Activated T-helper 2 cell treated with anti-CD3 and anti-CD28 coated beads, Interferon-gamma antibody, Interleukin-2, Interleukin-4, amounts not matched to agents 10 μg/mL and 5 μg/mL and 100 μg/mL, durations not matched to agents 14 hours and 24 hours and 36 hours (primary cell): ENCODE data around the gene VSTM2L. TPM values are rescaled to one million over a fixed set of nuclear protein-coding genes. Genes with fewer than 3 reads are reported as not detected.

ENCODE experiments used
- DNase-seq: peaks from one replicate; pipeline ENCODE4 v3.0.0; 2021; ENCODE audit warnings: low spot score
- H3K27ac Mint-ChIP-seq: one replicate; pipeline ENCODE4 v1.8.0; 2021; ENCODE audit warnings: mixed read lengths
- H3K27me3 Mint-ChIP-seq: one replicate; pipeline ENCODE4 v1.8.0; 2021; ENCODE audit warnings: low read depth, mixed read lengths
- H3K36me3 Mint-ChIP-seq: one replicate; pipeline ENCODE4 v1.8.0; 2021; ENCODE audit warnings: low read depth, mixed read lengths
- H3K4me1 Mint-ChIP-seq: one replicate; pipeline ENCODE4 v1.8.0; 2021; ENCODE audit warnings: low read depth, mixed read lengths
- H3K4me3 Mint-ChIP-seq: one replicate; pipeline ENCODE4 v1.8.0; 2021; ENCODE audit warnings: low read depth, mild to moderate bottlenecking, moderate library complexity, mixed read lengths
- H3K9me3 Mint-ChIP-seq: one replicate; pipeline ENCODE4 v1.8.0; 2021; ENCODE audit warnings: mixed read lengths
- intact Hi-C: fragments of 100-400 bp; cut with micrococcal nuclease; formaldehyde crosslinking; loops from one replicate; pipeline ENCODE4 v1.15.1; 2023
- total RNA-seq: library from RNA; stranded (reverse); gene quantifications from 2 replicates; pipeline ENCODE4 v1.2.3, GENCODE V29; 2022

VSTM2L gene
- total RNA-seq, 1 donor from 2014 or later: 0.23 TPM

DNA sequence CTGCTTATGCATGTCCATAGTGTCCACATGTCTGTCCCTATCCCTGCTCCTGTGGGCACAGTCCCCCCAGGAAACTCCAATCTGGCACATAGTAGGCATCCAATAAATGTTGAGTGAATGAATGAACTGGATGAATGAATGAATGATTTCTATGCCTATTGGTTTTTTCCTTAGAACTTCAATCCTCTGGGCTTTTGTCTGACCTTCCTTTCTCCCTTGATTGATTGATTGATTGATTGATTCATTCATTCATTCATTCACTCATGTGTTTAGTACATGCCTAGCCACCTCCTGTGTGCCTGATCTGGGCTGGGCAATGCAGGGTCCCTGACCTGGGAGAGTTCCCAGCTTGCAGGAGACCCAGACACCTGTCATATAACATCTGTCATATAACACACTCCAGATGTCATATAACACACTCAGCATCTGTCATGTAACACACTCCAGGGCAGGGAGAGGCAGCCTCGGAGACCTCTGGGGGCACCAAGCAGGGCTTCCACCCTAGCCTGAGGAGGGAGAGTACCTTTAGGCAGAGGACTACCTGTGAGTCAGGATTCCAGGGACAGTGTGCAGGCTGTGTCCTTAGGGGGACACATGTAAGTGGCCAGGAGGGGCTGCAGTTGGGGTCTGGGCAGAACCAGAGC lies 17.9 kb downstream of the VSTM2L start:
- H3K36me3 Mint-ChIP-seq: no peaks in the 10 kb centered on the region
- H3K9me3 Mint-ChIP-seq: no peaks in the 10 kb centered on the region
- H3K4me3 Mint-ChIP-seq: no peak overlapping the region
- DNase-seq: no peak
- no peak overlapping the region for H3K27ac Mint-ChIP-seq
- peaks cover 8% of the 10 kb centered on the region for H3K4me1 Mint-ChIP-seq
- H3K27me3 Mint-ChIP-seq: peaks cover 13% of the 10 kb centered on the region
- intact Hi-C loops: loop anchor here (5.0 kb wide), 1 partner anchor 72 kb away; no protein-coding TSS in a partner anchor

DNA sequence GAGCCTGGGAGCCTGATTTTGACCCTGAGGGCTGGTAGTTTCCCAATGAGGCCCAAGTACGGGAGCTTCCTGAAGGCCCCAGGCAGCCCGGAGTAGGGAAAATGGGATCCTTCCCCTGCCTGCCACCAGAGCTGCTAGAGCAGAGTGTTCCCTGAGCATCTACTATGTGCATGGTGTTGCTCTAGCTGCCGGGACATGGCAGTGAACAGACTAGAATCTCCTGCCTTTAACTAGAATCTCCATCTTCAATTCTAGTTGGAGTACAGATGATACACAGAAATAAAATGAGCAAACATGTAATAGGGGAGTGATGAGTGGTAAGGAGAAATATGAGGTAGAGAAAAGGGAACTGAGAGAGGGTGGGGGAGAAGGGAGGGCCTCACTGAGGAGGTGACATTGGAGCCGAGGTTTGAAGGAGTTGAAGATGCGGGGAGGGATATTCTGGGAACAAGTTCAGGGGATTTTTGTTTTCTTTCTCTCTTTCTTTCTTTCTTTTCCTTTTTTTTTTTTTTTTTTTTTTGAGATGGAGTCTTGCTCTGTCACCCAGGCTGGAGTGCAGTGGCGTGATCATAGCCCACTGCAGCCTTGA lies 18.5 kb downstream of the VSTM2L start:
- DNase-seq: no peak
- no peaks in the 10 kb centered on the region for H3K36me3 Mint-ChIP-seq
- no peak overlapping the region for H3K27ac Mint-ChIP-seq
- peaks cover 8% of the 10 kb centered on the region for H3K4me1 Mint-ChIP-seq
- H3K9me3 Mint-ChIP-seq: no peaks in the 10 kb centered on the region
- intact Hi-C loops: loop anchor here (5.0 kb wide), 1 partner anchor 71 kb away; no protein-coding TSS in a partner anchor
- no peak overlapping the region for H3K4me3 Mint-ChIP-seq
- peaks cover 8% of the 10 kb centered on the region for H3K27me3 Mint-ChIP-seq

DNA sequence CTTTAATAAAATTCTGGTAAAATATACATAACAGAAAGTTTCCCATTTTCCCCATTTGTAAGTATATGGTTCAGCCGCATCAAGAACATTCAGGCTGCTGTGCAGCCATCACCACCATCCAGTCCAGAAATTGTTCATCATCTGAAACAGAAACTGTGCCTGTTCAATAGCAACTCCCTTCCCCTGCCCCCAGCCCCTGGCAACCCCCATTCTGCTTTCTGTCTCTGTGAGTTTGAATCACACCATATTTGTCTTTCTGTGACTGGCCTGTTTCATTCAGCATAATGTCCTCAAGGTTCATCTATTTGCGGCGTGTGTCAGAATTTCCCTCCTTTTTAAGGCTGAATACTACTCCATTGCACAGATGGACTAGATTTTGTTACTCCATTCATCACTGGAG lies 19.1 kb downstream of the VSTM2L start:
- DNase-seq: no peak
- H3K9me3 Mint-ChIP-seq: no peaks in the 10 kb centered on the region
- H3K27me3 Mint-ChIP-seq: peaks cover 5% of the 10 kb centered on the region
- H3K27ac Mint-ChIP-seq: peak overlapping the region; percentile 26
- no peaks in the 10 kb centered on the region for H3K36me3 Mint-ChIP-seq
- no peak overlapping the region for H3K4me3 Mint-ChIP-seq
- H3K4me1 Mint-ChIP-seq: peaks cover 8% of the 10 kb centered on the region
- intact Hi-C loops: loop anchor here (5.0 kb wide), 1 partner anchor 70 kb away; no protein-coding TSS in a partner anchor

DNA sequence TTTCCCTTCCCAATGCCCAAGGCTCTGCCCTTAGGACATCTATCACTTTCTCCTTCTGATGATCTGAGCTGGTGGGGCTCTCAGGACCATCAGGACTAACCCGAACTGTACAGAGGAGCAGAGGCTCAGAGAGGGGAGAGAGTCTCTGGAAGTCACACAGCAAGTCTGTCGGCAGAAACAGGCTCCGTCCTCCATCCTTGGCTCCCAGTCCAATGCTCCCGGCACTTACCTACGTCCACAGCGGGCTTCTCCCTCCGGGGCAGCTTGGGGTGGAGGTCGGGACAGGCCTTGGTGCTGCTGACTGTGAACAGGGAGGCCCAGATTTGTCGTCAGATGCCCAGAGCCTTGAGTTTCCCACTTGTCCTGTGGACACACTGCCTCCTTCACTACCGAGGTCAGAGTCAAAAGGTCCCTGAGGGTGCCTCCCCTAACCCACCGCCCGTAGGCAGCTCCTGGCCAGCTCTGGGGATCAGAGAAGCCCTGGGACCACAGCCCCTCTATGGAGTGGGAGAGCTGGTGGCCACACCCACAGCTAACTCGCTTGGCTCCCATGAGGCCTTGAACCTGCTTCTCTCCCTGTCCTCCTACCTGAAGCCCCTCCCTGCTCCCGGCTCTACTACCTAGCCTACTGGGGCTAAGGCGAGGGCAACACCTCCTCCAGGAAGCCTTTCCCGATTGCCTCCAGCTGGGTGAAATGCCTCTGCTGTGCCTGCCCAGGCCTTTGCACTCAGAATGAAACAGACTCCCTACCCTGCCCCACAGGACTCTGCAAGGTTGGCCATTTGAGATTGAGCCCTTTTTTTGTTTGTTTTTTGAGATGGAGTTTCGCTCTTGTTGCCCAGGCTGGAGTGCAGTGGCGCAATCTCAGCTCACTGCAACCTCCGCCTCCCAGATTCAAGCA lies 22.6 kb downstream of the VSTM2L start:
- Mint-ChIP-seq H3K27me3 (peaks cover 6% of the 10 kb centered on the region), H3K4me1 (peaks cover 8% of the 10 kb centered on the region), H3K9me3 (no peaks in the 10 kb centered on the region), H3K4me3 (no peak overlapping the region), H3K36me3 (no peaks in the 10 kb centered on the region), H3K27ac (no peak overlapping the region)
- no peak for DNase-seq
- intact Hi-C loops: no loop called here

DNA sequence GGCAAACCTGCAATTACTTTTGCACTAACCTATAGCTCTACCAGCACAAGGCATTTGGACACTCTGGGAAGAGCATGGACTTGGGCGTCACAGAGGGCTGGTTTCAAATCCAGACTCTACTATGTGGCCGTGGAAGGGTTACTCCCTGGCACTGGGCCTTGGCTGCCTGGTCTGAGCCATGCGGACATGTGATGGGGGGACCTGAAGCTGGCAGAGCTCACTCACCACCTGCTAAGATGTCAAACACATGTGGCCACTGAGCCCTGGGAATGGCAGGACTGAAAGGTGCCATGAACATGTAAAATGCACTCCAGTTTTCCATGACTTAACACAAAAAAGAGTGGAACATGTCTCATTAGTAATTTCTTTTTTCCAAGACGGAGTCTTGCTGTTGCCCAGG lies 23.7 kb downstream of the VSTM2L start:
- H3K4me3 Mint-ChIP-seq: no peak overlapping the region
- H3K9me3 Mint-ChIP-seq: no peaks in the 10 kb centered on the region
- no peaks in the 10 kb centered on the region for H3K36me3 Mint-ChIP-seq
- intact Hi-C loops: no loop called here
- H3K4me1 Mint-ChIP-seq: peaks cover 6% of the 10 kb centered on the region
- no peak overlapping the region for H3K27ac Mint-ChIP-seq
- DNase-seq: no peak
- peaks cover 6% of the 10 kb centered on the region for H3K27me3 Mint-ChIP-seq

DNA sequence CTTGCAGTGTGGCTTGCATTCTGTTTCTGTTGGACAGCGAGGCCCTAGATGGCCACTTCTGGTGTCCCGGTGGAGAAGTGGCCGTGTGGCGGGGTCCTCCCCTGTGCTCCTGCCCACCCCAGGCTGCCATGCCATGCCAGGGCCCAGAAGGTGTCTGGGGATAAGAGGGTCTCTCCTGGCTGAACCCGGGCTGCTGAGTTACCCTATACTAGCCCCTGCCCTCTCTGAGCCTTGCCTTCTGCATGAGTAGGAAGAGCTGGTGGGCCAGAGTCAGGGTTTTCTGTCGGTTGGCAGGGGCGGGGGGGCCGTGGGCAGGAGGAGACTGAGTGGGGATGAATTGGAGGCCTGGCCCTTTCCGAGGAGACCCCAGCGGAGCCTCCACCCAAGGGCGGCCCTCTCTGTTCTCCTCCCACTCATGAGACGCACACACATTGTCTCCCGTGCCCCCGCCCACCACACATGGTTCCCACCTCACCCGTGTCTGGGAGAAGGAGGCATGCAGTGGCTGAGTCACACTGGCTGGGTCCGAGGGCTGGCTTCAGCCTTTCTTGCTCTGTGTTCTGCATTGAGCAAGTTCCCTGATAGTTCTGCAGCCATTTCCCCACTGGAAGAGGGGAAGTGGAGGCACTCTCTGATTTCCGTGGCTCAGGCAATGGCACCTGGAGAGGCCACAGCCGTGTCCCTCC lies 24.6 kb downstream of the VSTM2L start:
- Mint-ChIP-seq H3K36me3 (no peaks in the 10 kb centered on the region), H3K4me3 (no peak overlapping the region), H3K9me3 (no peaks in the 10 kb centered on the region), H3K27me3 (peaks cover 7% of the 10 kb centered on the region), H3K4me1 (no peaks in the 10 kb centered on the region), H3K27ac (no peak overlapping the region)
- no peak for DNase-seq
- intact Hi-C loops: no loop called here

DNA sequence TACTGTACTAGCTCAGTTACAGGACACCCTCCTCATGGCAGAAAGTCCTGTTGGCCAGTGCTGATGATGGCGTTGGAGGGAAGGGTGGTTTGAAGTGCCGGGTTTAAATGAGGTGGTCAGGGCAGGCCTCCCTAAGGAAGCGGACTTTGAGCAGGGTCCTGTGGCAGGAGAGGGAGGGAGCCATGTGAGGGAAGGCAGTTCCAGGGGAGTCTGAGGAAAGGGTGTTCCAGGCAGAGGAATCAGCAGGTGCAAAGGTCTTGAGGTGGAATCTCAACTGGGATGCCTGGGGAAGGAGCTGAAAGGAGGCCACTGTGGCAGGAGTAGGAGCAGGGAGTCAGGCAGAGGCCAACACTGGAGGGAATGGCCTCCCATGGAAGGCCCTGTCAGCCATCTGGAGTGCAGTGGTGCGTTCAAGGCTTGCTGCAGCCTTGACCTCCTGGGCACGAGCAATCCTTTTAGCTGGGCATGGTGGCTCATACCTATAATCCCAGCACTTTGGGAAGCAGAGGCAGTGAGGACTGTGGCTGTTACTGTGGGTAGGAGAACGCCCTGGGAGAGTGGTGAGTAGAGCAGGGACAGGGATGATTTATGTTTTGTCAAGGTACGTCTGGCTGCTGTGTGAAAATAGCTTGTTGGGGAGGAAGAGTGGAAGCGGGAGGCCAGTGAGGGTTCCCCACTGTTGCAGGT lies 26.2 kb downstream of the VSTM2L start:
- H3K4me3 Mint-ChIP-seq: no peak overlapping the region
- no peak for DNase-seq
- H3K36me3 Mint-ChIP-seq: no peaks in the 10 kb centered on the region
- peaks cover 13% of the 10 kb centered on the region for H3K27me3 Mint-ChIP-seq
- no peaks in the 10 kb centered on the region for H3K4me1 Mint-ChIP-seq
- intact Hi-C loops: no loop called here
- no peak overlapping the region for H3K27ac Mint-ChIP-seq
- H3K9me3 Mint-ChIP-seq: no peaks in the 10 kb centered on the region

DNA sequence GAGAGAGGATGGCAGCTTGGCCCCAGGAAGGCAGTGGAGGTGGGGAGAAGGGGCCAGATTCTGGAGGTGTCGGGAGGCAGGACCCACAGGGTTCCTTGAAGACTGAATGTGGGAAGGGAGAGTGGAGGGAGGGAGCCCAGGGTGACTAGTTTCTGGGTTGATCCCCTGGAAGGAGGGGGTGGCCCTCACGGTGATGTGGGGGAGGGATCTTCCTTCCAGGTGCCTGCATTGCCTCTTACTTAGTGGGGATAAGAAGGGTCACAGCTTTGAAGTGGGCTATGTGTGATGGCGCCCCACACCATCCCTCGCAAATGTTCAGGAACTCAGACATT lies 26.7 kb downstream of the VSTM2L start:
- Mint-ChIP-seq H3K9me3 (no peaks in the 10 kb centered on the region), H3K36me3 (no peaks in the 10 kb centered on the region)
- intact Hi-C loops: no loop called here

DNA sequence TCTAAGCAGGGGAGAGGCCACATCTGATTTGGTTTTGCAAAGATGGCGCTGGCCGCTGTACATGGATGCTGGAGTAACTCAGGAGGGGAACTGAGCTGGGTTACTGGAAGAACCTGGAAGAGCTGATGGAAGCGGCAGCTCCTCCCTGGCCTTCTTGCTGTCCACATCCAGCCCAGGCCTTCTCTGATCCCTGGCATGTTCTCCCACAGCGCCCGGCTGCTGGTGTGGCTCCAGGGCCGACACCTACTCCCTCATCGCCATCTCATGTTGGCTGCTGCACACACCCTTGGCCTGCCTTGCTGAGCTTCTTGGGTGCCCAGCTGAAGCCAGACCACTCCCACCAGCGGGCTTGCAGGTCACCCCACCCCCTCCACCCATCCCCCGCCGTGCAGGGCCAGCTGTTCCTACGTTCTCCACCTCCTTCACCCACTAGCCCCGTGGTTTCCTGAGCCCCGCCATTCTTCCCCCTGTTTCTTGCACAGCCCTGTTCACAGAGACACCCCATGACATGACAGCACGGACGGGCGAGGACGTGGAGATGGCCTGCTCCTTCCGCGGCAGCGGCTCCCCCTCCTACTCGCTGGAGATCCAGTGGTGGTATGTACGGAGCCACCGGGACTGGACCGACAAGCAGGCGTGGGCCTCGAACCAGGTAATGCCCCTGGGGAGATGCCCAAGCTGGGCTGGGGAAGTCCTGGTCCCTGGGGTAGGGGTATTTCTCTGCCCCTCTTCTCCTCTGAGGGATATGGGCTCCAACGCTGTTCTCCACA lies 28.4 kb downstream of the VSTM2L start:
- Mint-ChIP-seq H3K27me3 (peaks cover 13% of the 10 kb centered on the region), H3K4me3 (no peak overlapping the region), H3K9me3 (no peaks in the 10 kb centered on the region), H3K4me1 (no peaks in the 10 kb centered on the region), H3K36me3 (no peaks in the 10 kb centered on the region), H3K27ac (no peak overlapping the region)
- no peak for DNase-seq
- intact Hi-C loops: no loop called here

More for the DNA sequence above, 26.7 kb downstream of the VSTM2L start:
- no peak for DNase-seq
- Mint-ChIP-seq H3K27ac (no peak overlapping the region), H3K27me3 (peaks cover 13% of the 10 kb centered on the region), H3K4me3 (no peak overlapping the region), H3K4me1 (no peaks in the 10 kb centered on the region)

DNA sequence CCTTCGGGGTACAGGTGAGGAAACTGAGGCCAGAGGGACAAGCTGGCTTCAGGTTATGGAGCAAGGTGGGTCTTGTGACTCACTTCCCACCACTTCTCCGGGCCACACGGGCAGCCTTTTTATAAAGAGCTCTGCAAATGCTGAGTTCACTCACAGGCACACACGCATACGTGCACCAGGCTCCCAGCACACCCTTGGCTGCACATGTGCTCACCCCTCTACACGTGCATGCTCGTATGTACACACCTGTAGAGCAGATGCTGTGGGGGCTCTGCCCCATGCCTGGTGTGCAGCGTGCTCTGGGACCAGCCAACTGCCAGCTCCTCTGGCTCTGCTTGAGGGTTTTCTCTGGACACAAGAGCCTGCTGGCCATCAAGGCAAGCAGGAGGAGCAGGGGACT lies 29.1 kb downstream of the VSTM2L start:
- H3K9me3 Mint-ChIP-seq: no peaks in the 10 kb centered on the region
- intact Hi-C loops: no loop called here
- no peak overlapping the region for H3K4me3 Mint-ChIP-seq
- H3K4me1 Mint-ChIP-seq: no peaks in the 10 kb centered on the region
- no peak overlapping the region for H3K27ac Mint-ChIP-seq
- H3K36me3 Mint-ChIP-seq: no peaks in the 10 kb centered on the region
- no peak for DNase-seq
- H3K27me3 Mint-ChIP-seq: peaks cover 13% of the 10 kb centered on the region

DNA sequence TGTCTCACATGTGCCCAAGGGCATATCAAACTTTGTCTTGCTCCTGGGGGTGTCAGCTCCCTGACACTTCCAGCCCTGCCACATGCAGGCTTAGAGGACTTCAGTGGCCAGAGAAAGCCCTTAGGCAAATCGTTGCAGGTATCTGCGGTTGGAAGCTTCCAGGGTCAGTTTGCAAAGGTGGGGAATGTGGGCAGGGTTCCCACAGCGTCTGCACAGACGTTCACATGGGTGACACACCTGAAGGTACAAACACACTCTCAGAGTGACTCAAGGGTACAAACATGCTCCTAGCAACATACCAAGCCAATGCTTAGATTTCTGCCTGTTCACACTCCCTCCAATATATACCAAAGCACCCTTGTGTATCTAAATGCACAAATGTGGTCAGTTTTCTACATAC lies 30.0 kb downstream of the VSTM2L start:
- no peaks in the 10 kb centered on the region for H3K36me3 Mint-ChIP-seq
- intact Hi-C loops: no loop called here
- H3K9me3 Mint-ChIP-seq: no peaks in the 10 kb centered on the region
- no peaks in the 10 kb centered on the region for H3K4me1 Mint-ChIP-seq
- no peak overlapping the region for H3K4me3 Mint-ChIP-seq
- peaks cover 13% of the 10 kb centered on the region for H3K27me3 Mint-ChIP-seq
- no peak for DNase-seq
- H3K27ac Mint-ChIP-seq: no peak overlapping the region
